ENCODE data around the gene COL10A1. TPM values are rescaled to one million over a fixed set of nuclear protein-coding genes. Genes with fewer than 3 reads are reported as not detected.

COL10A1 gene
- total RNA-seq, 1 donor from 2014 or later = not detected

- peaks cover 47% of the 10 kb centered on the region for H3K4me1 ChIP-seq
- peaks cover 7% of the 10 kb centered on the region for H3K27me3 ChIP-seq
- no peak overlapping the region for H3K27ac ChIP-seq
- TF ChIP-seq CTCF (IDR thresholded peaks at IDR 0.05) (no peak), EZH2 (IDR thresholded peaks at IDR 0.05) (no peak), EZH2phosphoT487 (IDR thresholded peaks at IDR 0.05) (no peak)
- H3K79me2 ChIP-seq (ENCODE audit: low read depth) = peaks cover 54% of the 10 kb centered on the region
- DNase-seq (ENCODE audit: low spot score) = no peak
- H3K36me3 ChIP-seq = no peaks in the 10 kb centered on the region
- H3K9me3 ChIP-seq (ENCODE audit: low read depth) = no peaks in the 10 kb centered on the region
- H2AFZ ChIP-seq (replicated peaks) = peak overlapping the region; percentile 92
- H3K9ac ChIP-seq = peak overlapping the region; percentile 68
- H3K4me2 ChIP-seq = peak overlapping the region; percentile 87
- peak overlapping the region; percentile 85 for H3K4me3 ChIP-seq
- peaks cover 5% of the 10 kb centered on the region for H3K27me3 Mint-ChIP-seq (ENCODE audit: insufficient read depth, low read depth)
- H3F3A ChIP-seq (ENCODE audit: low read depth) = peaks cover 31% of the 10 kb centered on the region
- peaks cover 20% of the 10 kb centered on the region for H3K4me1 Mint-ChIP-seq
- H3K4me3 Mint-ChIP-seq = peak overlapping the region; percentile 95
- H4K20me1 ChIP-seq (ENCODE audit: low read depth) = no peaks in the 10 kb centered on the region
- no peak overlapping the region for H3K27ac Mint-ChIP-seq
- peaks cover 5% of the 10 kb centered on the region for H3K36me3 Mint-ChIP-seq
- peaks cover under 1% of the 10 kb centered on the region for H3K9me3 Mint-ChIP-seq
Measured at GRCh38 chr6:116101790-116102189, 24.1 kb downstream of the COL10A1 start.

GRCh38 chr6:116101302-116101718, 24.6 kb downstream of the COL10A1 start:
- Mint-ChIP-seq H3K36me3 (peaks cover 5% of the 10 kb centered on the region), H3K9me3 (peaks cover 6% of the 10 kb centered on the region), H3K4me1 (peaks cover 20% of the 10 kb centered on the region), H3K27ac (peak overlapping the region; percentile 88), H3K27me3 (ENCODE audit: insufficient read depth, low read depth) (peaks cover 7% of the 10 kb centered on the region), H3K4me3 (peak overlapping the region; percentile 95)
- Histone ChIP-seq H3F3A (ENCODE audit: low read depth) (peaks cover 26% of the 10 kb centered on the region), H3K27ac (peak overlapping the region; percentile 94), H3K4me3 (peak overlapping the region; percentile 85), H2AFZ (replicated peaks) (peak overlapping the region; percentile 92), H3K9ac (peak overlapping the region; percentile 68), H3K36me3 (no peaks in the 10 kb centered on the region), H3K79me2 (ENCODE audit: low read depth) (peaks cover 52% of the 10 kb centered on the region), H3K27me3 (peaks cover 7% of the 10 kb centered on the region), H3K4me1 (peaks cover 42% of the 10 kb centered on the region), H4K20me1 (ENCODE audit: low read depth) (no peaks in the 10 kb centered on the region), H3K9me3 (ENCODE audit: low read depth) (no peaks in the 10 kb centered on the region), H3K4me2 (peak overlapping the region; percentile 87)
- TF ChIP-seq EZH2phosphoT487 (IDR thresholded peaks at IDR 0.05) (no peak), CTCF (IDR thresholded peaks at IDR 0.05) (no peak), EZH2 (IDR thresholded peaks at IDR 0.05) (no peak)
- no peak for DNase-seq (ENCODE audit: low spot score)

GRCh38 chr6:116100419-116101301, 25.3 kb downstream of the COL10A1 start, which contains the start of gene NT5DC1:
TSS of gene NT5DC1 (plus strand) at chr6:116100853. CDS start at chr6:116100931, 78 bp downstream.
- H3K9me3 ChIP-seq (ENCODE audit: low read depth) = no peaks in the 10 kb centered on the region
- Mint-ChIP-seq H3K9me3 (peaks cover 12% of the 10 kb centered on the region), H3K36me3 (peaks cover 5% of the 10 kb centered on the region), H3K4me3 (peak within 1 kb of the TSS; percentile 95), H3K27me3 (ENCODE audit: insufficient read depth, low read depth) (peaks cover 7% of the 10 kb centered on the region), H3K27ac (peak within 1 kb of the TSS; percentile 88), H3K4me1 (peaks cover 20% of the 10 kb centered on the region)
- H3K9ac ChIP-seq = peak within 1 kb of the TSS; percentile 68
- peaks cover 45% of the 10 kb centered on the region for H3K79me2 ChIP-seq (ENCODE audit: low read depth)
- H3F3A ChIP-seq (ENCODE audit: low read depth) = peaks cover 20% of the 10 kb centered on the region
- H2AFZ ChIP-seq (replicated peaks) = peak within 1 kb of the TSS; percentile 92
- TF ChIP-seq EZH2phosphoT487 (IDR thresholded peaks at IDR 0.05) = peak; percentile 46
- no peak for TF ChIP-seq EZH2 (IDR thresholded peaks at IDR 0.05)
- TF ChIP-seq CTCF (IDR thresholded peaks at IDR 0.05) = peak; percentile 54
- H3K36me3 ChIP-seq = no peaks in the 10 kb centered on the region
- H3K27me3 ChIP-seq = peaks cover 7% of the 10 kb centered on the region
- DNase-seq (ENCODE audit: low spot score) = peak; percentile 92
- peak within 1 kb of the TSS; percentile 87 for H3K4me2 ChIP-seq
- peaks cover 35% of the 10 kb centered on the region for H3K4me1 ChIP-seq
- H3K4me3 ChIP-seq = peak within 1 kb of the TSS; percentile 85
- H3K27ac ChIP-seq = peak within 1 kb of the TSS; percentile 94
- no peaks in the 10 kb centered on the region for H4K20me1 ChIP-seq (ENCODE audit: low read depth)

Data from neural progenitor cell (in vitro differentiated cells).